Measurements from ENCODE around the gene CBLB.

GRCh38 chr3:105616374-105617121 lies 252.3 kb downstream of the CBLB start:
- TF ChIP-seq, protein P1, sequence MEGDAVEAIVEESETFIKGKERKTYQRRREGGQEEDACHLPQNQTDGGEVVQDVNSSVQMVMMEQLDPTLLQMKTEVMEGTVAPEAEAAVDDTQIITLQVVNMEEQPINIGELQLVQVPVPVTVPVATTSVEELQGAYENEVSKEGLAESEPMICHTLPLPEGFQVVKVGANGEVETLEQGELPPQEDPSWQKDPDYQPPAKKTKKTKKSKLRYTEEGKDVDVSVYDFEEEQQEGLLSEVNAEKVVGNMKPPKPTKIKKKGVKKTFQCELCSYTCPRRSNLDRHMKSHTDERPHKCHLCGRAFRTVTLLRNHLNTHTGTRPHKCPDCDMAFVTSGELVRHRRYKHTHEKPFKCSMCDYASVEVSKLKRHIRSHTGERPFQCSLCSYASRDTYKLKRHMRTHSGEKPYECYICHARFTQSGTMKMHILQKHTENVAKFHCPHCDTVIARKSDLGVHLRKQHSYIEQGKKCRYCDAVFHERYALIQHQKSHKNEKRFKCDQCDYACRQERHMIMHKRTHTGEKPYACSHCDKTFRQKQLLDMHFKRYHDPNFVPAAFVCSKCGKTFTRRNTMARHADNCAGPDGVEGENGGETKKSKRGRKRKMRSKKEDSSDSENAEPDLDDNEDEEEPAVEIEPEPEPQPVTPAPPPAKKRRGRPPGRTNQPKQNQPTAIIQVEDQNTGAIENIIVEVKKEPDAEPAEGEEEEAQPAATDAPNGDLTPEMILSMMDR (IDR thresholded peaks at IDR 0.05; ENCODE audit: low read depth, low read length, missing input control), result no peak
- TF ChIP-seq JUND (IDR thresholded peaks at IDR 0.05), result no peak
- no peak for TF ChIP-seq RAD21 (IDR thresholded peaks at IDR 0.05)
- TF ChIP-seq NR2F2 (IDR thresholded peaks at IDR 0.05), result no peak
- TF ChIP-seq RXRA (IDR thresholded peaks at IDR 0.05), result no peak
- TF ChIP-seq, protein P2, sequence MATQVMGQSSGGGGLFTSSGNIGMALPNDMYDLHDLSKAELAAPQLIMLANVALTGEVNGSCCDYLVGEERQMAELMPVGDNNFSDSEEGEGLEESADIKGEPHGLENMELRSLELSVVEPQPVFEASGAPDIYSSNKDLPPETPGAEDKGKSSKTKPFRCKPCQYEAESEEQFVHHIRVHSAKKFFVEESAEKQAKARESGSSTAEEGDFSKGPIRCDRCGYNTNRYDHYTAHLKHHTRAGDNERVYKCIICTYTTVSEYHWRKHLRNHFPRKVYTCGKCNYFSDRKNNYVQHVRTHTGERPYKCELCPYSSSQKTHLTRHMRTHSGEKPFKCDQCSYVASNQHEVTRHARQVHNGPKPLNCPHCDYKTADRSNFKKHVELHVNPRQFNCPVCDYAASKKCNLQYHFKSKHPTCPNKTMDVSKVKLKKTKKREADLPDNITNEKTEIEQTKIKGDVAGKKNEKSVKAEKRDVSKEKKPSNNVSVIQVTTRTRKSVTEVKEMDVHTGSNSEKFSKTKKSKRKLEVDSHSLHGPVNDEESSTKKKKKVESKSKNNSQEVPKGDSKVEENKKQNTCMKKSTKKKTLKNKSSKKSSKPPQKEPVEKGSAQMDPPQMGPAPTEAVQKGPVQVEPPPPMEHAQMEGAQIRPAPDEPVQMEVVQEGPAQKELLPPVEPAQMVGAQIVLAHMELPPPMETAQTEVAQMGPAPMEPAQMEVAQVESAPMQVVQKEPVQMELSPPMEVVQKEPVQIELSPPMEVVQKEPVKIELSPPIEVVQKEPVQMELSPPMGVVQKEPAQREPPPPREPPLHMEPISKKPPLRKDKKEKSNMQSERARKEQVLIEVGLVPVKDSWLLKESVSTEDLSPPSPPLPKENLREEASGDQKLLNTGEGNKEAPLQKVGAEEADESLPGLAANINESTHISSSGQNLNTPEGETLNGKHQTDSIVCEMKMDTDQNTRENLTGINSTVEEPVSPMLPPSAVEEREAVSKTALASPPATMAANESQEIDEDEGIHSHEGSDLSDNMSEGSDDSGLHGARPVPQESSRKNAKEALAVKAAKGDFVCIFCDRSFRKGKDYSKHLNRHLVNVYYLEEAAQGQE (IDR thresholded peaks at IDR 0.05), result no peak
- TF ChIP-seq FOXA2 (IDR thresholded peaks at IDR 0.05), result no peak
- TF ChIP-seq GABPA (IDR thresholded peaks at IDR 0.05 in 1 of 2, conservative IDR thresholded peaks at IDR 0.05 in 1 of 2), result no peak
- TF ChIP-seq YY1 (IDR thresholded peaks at IDR 0.05), result no peak
- no peak for TF ChIP-seq MAX (IDR thresholded peaks at IDR 0.05)
- no peak for TF ChIP-seq EGR1 (IDR thresholded peaks at IDR 0.05; ENCODE audit: low read depth in 2 of 2)
- no peak for TF ChIP-seq TAF1 (conservative IDR thresholded peaks at IDR 0.05)
